WTC11 (cell line): ENCODE results near the gene GRM1. TPM values are rescaled to one million over a fixed set of nuclear protein-coding genes. Genes with fewer than 3 reads are reported as not detected.

ENCODE experiments used
- ATAC-seq: fragments of 200-7000 bp; cut with Tn5 transposase; 2 replicates; pipeline ENCODE4 v1.10.0; 2021; ENCODE audit warnings: mild to moderate bottlenecking, moderate library complexity
- CTCF ChIA-PET: fragments of 300-600 bp; sonication (Branson Sonifier 250); formaldehyde crosslinking; loops from one replicate; lab custom pipeline; 2021; ENCODE audit warnings: antibody characterized with exemption; lab: Charles Lee
- POLR2A ChIA-PET: fragments of 350-600 bp; sonication (Branson Sonifier 250); formaldehyde crosslinking; loops from one replicate; lab custom pipeline; 2021; ENCODE audit warnings: antibody characterized with exemption; lab: Charles Lee
- DNase-seq: peaks from one replicate; pipeline ENCODE4 v3.0.0; 2021; ENCODE audit warnings: low spot score
- H3K27ac Mint-ChIP-seq: 2 replicates; pipeline ENCODE4 v1.8.0; 2021; ENCODE audit warnings: mixed read lengths
- H3K27me3 Mint-ChIP-seq: 2 replicates; pipeline ENCODE4 v1.8.0; 2021; ENCODE audit warnings: low read depth, mild to moderate bottlenecking, moderate library complexity, mixed read lengths
- H3K36me3 Mint-ChIP-seq: 2 replicates; pipeline ENCODE4 v1.8.0; 2021; ENCODE audit warnings: mixed read lengths
- H3K4me1 Mint-ChIP-seq: 2 replicates; pipeline ENCODE4 v1.8.0; 2022; ENCODE audit warnings: mixed read lengths
- H3K4me3 Mint-ChIP-seq: 2 replicates; pipeline ENCODE4 v1.8.0; 2021; ENCODE audit warnings: mild to moderate bottlenecking, moderate library complexity, mixed read lengths
- H3K9me3 Mint-ChIP-seq: 2 replicates; pipeline ENCODE4 v1.8.0; 2021; ENCODE audit warnings: mixed read lengths
- AR ChIP-seq: fragments of 250-450 bp; sonication (Bioruptor Pico); IDR thresholded peaks from 2 replicates; pipeline ENCODE4 v1.9.0; 2021; ENCODE audit warnings: mild to moderate bottlenecking
- CREM ChIP-seq: sonication (generic); formaldehyde crosslinking; IDR thresholded peaks from 2 replicates; pipeline ENCODE4 v1.8.1; 2022; ENCODE audit warnings: mild to moderate bottlenecking, missing genetic modification reagents, moderate library complexity
- E2F1 ChIP-seq: sonication (generic); formaldehyde crosslinking; IDR thresholded peaks from 2 replicates; pipeline ENCODE4 v1.8.0; 2022; ENCODE audit warnings: mild to moderate bottlenecking, missing genetic modification reagents
- HMGXB4 ChIP-seq: sonication (generic); formaldehyde crosslinking; IDR thresholded peaks from 2 replicates; pipeline ENCODE4 v1.8.1; 2023; ENCODE audit warnings: mild to moderate bottlenecking, moderate library complexity, missing genetic modification reagents
- IRF2 ChIP-seq: sonication (generic); formaldehyde crosslinking; IDR thresholded peaks from 2 replicates; pipeline ENCODE4 v1.8.0; 2022; ENCODE audit warnings: low read depth, missing genetic modification reagents, borderline replicate concordance
- KAT7 ChIP-seq: sonication (generic); formaldehyde crosslinking; IDR thresholded peaks from 2 replicates; pipeline ENCODE4 v1.8.1; 2023; ENCODE audit warnings: missing genetic modification reagents, mild to moderate bottlenecking, borderline replicate concordance
- PREB ChIP-seq: sonication (generic); formaldehyde crosslinking; IDR thresholded peaks from 2 replicates; pipeline ENCODE4 v1.8.1; 2022; ENCODE audit warnings: mild to moderate bottlenecking, missing genetic modification reagents, moderate library complexity, borderline replicate concordance
- PRRX2 ChIP-seq: fragments of 250-450 bp; sonication (Bioruptor Pico); IDR thresholded peaks from 2 replicates; pipeline ENCODE4 v1.8.0; 2021; ENCODE audit warnings: mild to moderate bottlenecking
- SMAD3 ChIP-seq: sonication (generic); formaldehyde crosslinking; IDR thresholded peaks from 2 replicates; pipeline ENCODE4 v1.8.0; 2022; ENCODE audit warnings: missing genetic modification reagents, mild to moderate bottlenecking, borderline replicate concordance
- TCF7 ChIP-seq: sonication (generic); formaldehyde crosslinking; IDR thresholded peaks from 2 replicates; pipeline ENCODE4 v1.8.0; 2022; ENCODE audit warnings: mild to moderate bottlenecking, low read depth, missing genetic modification reagents, moderate library complexity
- ZNF138 ChIP-seq: sonication (generic); formaldehyde crosslinking; conservative IDR thresholded peaks from 2 replicates; pipeline ENCODE4 v1.8.1; 2022; ENCODE audit warnings: mild to moderate bottlenecking, moderate library complexity, missing genetic modification reagents
- ZNF219 ChIP-seq: sonication (generic); formaldehyde crosslinking; IDR thresholded peaks from 2 replicates; pipeline ENCODE4 v1.8.0; 2023; ENCODE audit warnings: missing genetic modification reagents, mild to moderate bottlenecking, borderline replicate concordance
- ZNF232 ChIP-seq: sonication (generic); formaldehyde crosslinking; IDR thresholded peaks from 2 replicates; pipeline ENCODE4 v1.8.0; 2022; ENCODE audit warnings: mild to moderate bottlenecking, missing genetic modification reagents
- ZNF281 ChIP-seq: sonication (generic); formaldehyde crosslinking; IDR thresholded peaks from 2 replicates; pipeline ENCODE4 v1.8.0; 2023; ENCODE audit warnings: mild to moderate bottlenecking, missing genetic modification reagents
- ZNF423 ChIP-seq: fragments of 250-450 bp; sonication (Bioruptor Pico); IDR thresholded peaks from 2 replicates; pipeline ENCODE4 v2.1.2; 2022; ENCODE audit warnings: mild to moderate bottlenecking, moderate library complexity
- ZNF532 ChIP-seq: fragments of 250-450 bp; sonication (Bioruptor Pico); IDR thresholded peaks from 2 replicates; pipeline ENCODE4 v1.9.0; 2021; ENCODE audit warnings: mild to moderate bottlenecking, borderline replicate concordance
- ZSCAN18 ChIP-seq: fragments of 250-450 bp; sonication (Bioruptor Pico); IDR thresholded peaks from 2 replicates; pipeline ENCODE4 v2.1.2; 2022; ENCODE audit warnings: mild to moderate bottlenecking, moderate library complexity
- total RNA-seq: library from RNA; stranded (reverse); gene quantifications from 3 replicates; pipeline ENCODE4 v1.2.3, GENCODE V29; 2021

GRM1 gene
- total RNA-seq, 1 experiment from 2014 or later, result 0.46 TPM

- no peak for DNase-seq
- ChIA-PET POLR2A (no interaction called here), CTCF (no interaction called here)
- no peak for TF ChIP-seq HMGXB4 (CRISPR knock-in tag)
- TF ChIP-seq ZSCAN18 (CRISPR knock-in tag), result no peak
- no peak for TF ChIP-seq ZNF532 (CRISPR knock-in tag)
- TF ChIP-seq ZNF423 (CRISPR knock-in tag), result no peak
- no peak for TF ChIP-seq ZNF281 (CRISPR knock-in tag)
- TF ChIP-seq E2F1 (CRISPR knock-in tag), result no peak
- no peak for TF ChIP-seq ZNF138 (CRISPR knock-in tag)
- TF ChIP-seq SMAD3 (CRISPR knock-in tag), result no peak
- TF ChIP-seq PRRX2 (CRISPR knock-in tag), result no peak
- no peak for TF ChIP-seq CREM (CRISPR knock-in tag)
- TF ChIP-seq ZNF219 (CRISPR knock-in tag), result no peak
- peak; percentile 38 for ATAC-seq
- Mint-ChIP-seq H3K27me3 (no peaks in the 10 kb centered on the region), H3K4me1 (peaks cover 59% of the 10 kb centered on the region), H3K27ac (peak overlapping the region; percentile 15), H3K4me3 (no peak overlapping the region), H3K36me3 (no peaks in the 10 kb centered on the region), H3K9me3 (no peaks in the 10 kb centered on the region; the same call in 1 of the 2 replicates)
These were observed 326.7 kb downstream of the GRM1 start for GRCh38 chr6:146355521-146356100.

GRCh38 chr6:146357578-146358430 lies 328.9 kb downstream of the GRM1 start:
- ATAC-seq, result no peak
- Mint-ChIP-seq H3K27ac (peak overlapping the region; percentile 25), H3K9me3 (no peaks in the 10 kb centered on the region), H3K4me1 (peaks cover 41% of the 10 kb centered on the region), H3K27me3 (no peaks in the 10 kb centered on the region), H3K4me3 (no peak overlapping the region), H3K36me3 (no peaks in the 10 kb centered on the region)
- DNase-seq, result no peak
- POLR2A ChIA-PET, result no interaction called here
- CTCF ChIA-PET, result no interaction called here
- no peak for TF ChIP-seq IRF2
- no peak for TF ChIP-seq TCF7 (CRISPR knock-in tag)
- TF ChIP-seq KAT7 (CRISPR knock-in tag), result no peak
- no peak for TF ChIP-seq PRRX2 (CRISPR knock-in tag)
- TF ChIP-seq ZNF232 (CRISPR knock-in tag), result no peak
- TF ChIP-seq AR (CRISPR knock-in tag), result no peak
- TF ChIP-seq PREB (CRISPR knock-in tag), result no peak
